HepG2 (cell line): Measurements from ENCODE around the gene WWP2. TPM values are rescaled to one million over a fixed set of nuclear protein-coding genes. Genes with fewer than 3 reads are reported as not detected.
"Not testable (repeated sequence)": the region's sequence is repeated elsewhere in the genome, so short reads cannot be mapped to it uniquely, and the experiment has no call there.

Source experiments
- EP300 ChIP-seq, 3 experiments: sonication (generic) in 1 of 3; formaldehyde crosslinking in 1 of 3; IDR thresholded peaks; 2 replicates each; pipeline versions ENCODE4 v1.5.1 to v1.6.1; 2011 to 2020; ENCODE audit warnings: low read depth in 2 of 3, low read length in 2 of 3, borderline replicate concordance in 1 of 3, improper control_type of control experiment in 1 of 3, mild to moderate bottlenecking in 1 of 3, missing genetic modification reagents in 1 of 3, moderate library complexity in 1 of 3
- FOXA3 ChIP-seq: IDR thresholded peaks from 2 replicates; pipeline ENCODE4 v1.6.1; 2016; ENCODE audit warnings: missing genetic modification reagents, missing compliant biosample characterization
- FOXJ3 ChIP-seq: sonication (generic); formaldehyde crosslinking; IDR thresholded peaks from 2 replicates; pipeline ENCODE4 v1.4.0; 2020; ENCODE audit warnings: missing genetic modification reagents, mild to moderate bottlenecking, borderline replicate concordance
- FOXK1 ChIP-seq: sonication (generic); formaldehyde crosslinking; IDR thresholded peaks from 2 replicates; pipeline ENCODE4 v1.4.0; 2020; ENCODE audit warnings: low read depth, missing genetic modification reagents, borderline replicate concordance
- GFI1 ChIP-seq: sonication (generic); formaldehyde crosslinking; IDR thresholded peaks from 2 replicates; pipeline ENCODE4 v1.5.0; 2020; ENCODE audit warnings: missing genetic modification reagents, mild to moderate bottlenecking, borderline replicate concordance
- HDAC1 ChIP-seq: sonication (generic); formaldehyde crosslinking; IDR thresholded peaks from 2 replicates; pipeline ENCODE4 v1.5.1; 2020; ENCODE audit warnings: mild to moderate bottlenecking, missing genetic modification reagents
- HDAC2 ChIP-seq: sonication (generic); formaldehyde crosslinking; IDR thresholded peaks from 2 replicates; pipeline ENCODE4 v1.4.0; 2020; ENCODE audit warnings: missing genetic modification reagents
- MED1 ChIP-seq: sonication (generic); formaldehyde crosslinking; IDR thresholded peaks from 2 replicates; pipeline ENCODE4 v1.4.0; 2020; ENCODE audit warnings: missing genetic modification reagents
- MIER3 ChIP-seq: IDR thresholded peaks from 2 replicates; pipeline ENCODE4 v1.6.1; 2016; ENCODE audit warnings: missing compliant biosample characterization, borderline replicate concordance
- MIXL1 ChIP-seq: IDR thresholded peaks from 2 replicates; pipeline ENCODE4 v1.6.1; 2016
- NR2C2 ChIP-seq: sonication (generic); formaldehyde crosslinking; IDR thresholded peaks from 2 replicates; pipeline ENCODE4 v1.4.0; 2020; ENCODE audit warnings: missing genetic modification reagents, mild to moderate bottlenecking, moderate library complexity, borderline replicate concordance
- NR2F1 ChIP-seq, 2 experiments: fragments of 450-650 bp in 1 of 2; formaldehyde crosslinking in 1 of 2; IDR thresholded peaks; 2 replicates each; pipeline versions ENCODE4 v1.5.0 to v1.6.1; 2016 to 2020; ENCODE audit warnings: mild to moderate bottlenecking in 1 of 2, missing compliant biosample characterization in 1 of 2, missing genetic modification reagents in 1 of 2, moderate library complexity in 1 of 2
- RCOR2 ChIP-seq: IDR thresholded peaks from 2 replicates; pipeline ENCODE4 v1.6.1; 2016; ENCODE audit warnings: missing biosample characterization, missing genetic modification reagents
- RXRA ChIP-seq: sonication (generic); formaldehyde crosslinking; IDR thresholded peaks from 2 replicates; pipeline ENCODE4 v1.5.1; 2020; ENCODE audit warnings: missing genetic modification reagents
- SAP130 ChIP-seq: IDR thresholded peaks from 2 replicates; pipeline ENCODE4 v1.6.1; 2016; ENCODE audit warnings: low read depth
- TBX2 ChIP-seq: sonication (generic); formaldehyde crosslinking; IDR thresholded peaks from 2 replicates; pipeline ENCODE4 v1.5.0; 2020; ENCODE audit warnings: missing genetic modification reagents, mild to moderate bottlenecking, borderline replicate concordance
- ZMYM2 ChIP-seq: sonication (generic); formaldehyde crosslinking; IDR thresholded peaks from 2 replicates; pipeline ENCODE4 v1.8.0; 2022; ENCODE audit warnings: mild to moderate bottlenecking, missing genetic modification reagents
- ZNF501 ChIP-seq: sonication (generic); formaldehyde crosslinking; IDR thresholded peaks from 2 replicates; pipeline ENCODE4 v1.5.1; 2020; ENCODE audit warnings: mild to moderate bottlenecking, moderate library complexity, missing genetic modification reagents
- ZNF772 ChIP-seq: sonication (generic); formaldehyde crosslinking; IDR thresholded peaks from 2 replicates; pipeline ENCODE4 v1.5.0; 2020; ENCODE audit warnings: mild to moderate bottlenecking, missing genetic modification reagents
- ZNF878 ChIP-seq: sonication (generic); formaldehyde crosslinking; IDR thresholded peaks from 2 replicates; pipeline ENCODE4 v1.8.1; 2023; ENCODE audit warnings: mild to moderate bottlenecking, missing genetic modification reagents, moderate library complexity
- polyA plus RNA-seq, 8 experiments: library from polyadenylated mRNA; depleted of rRNA in 3 of 8; stranded (reverse) in 7 of 8; unstranded in 1 of 8; fragments of >200 nt; fragmentation: Illumina TruSeq in 4 of 8; extraction: Trizol in 4 of 8; gene quantifications; 2 replicates each; pipeline versions ENCODE4 v1.2.1 to v1.2.3, GENCODE V29; 2011 to 2016; ENCODE audit warnings: low read depth in 4 of 8, missing spikeins in 1 of 8, mixed read lengths in 1 of 8; ENCODE audit not compliant: insufficient read depth in 1 of 8
- total RNA-seq, 5 experiments: library from RNA; depleted of rRNA; stranded (reverse); fragments of >200 nt; fragmentation: Illumina TruSeq; extraction: Trizol; gene quantifications; 2 replicates each; pipeline ENCODE4 v1.2.3, GENCODE V29; 2016; ENCODE audit warnings: low read depth in 1 of 5
- TF ChIP-seq, protein P1 (sequence below): sonication (generic); formaldehyde crosslinking; conservative IDR thresholded peaks from 2 replicates; pipeline ENCODE4 v1.4.0; 2020; ENCODE audit warnings: mild to moderate bottlenecking, missing genetic modification reagents, moderate library complexity
- TF ChIP-seq, protein P2 (sequence below): IDR thresholded peaks from 2 replicates; pipeline ENCODE4 v1.6.1; 2016; ENCODE audit warnings: mild to moderate bottlenecking
- TF ChIP-seq, protein P3 (sequence below): IDR thresholded peaks from 2 replicates; pipeline ENCODE4 v1.6.1; 2016; ENCODE audit warnings: missing compliant biosample characterization, missing genetic modification reagents, borderline replicate concordance

WWP2 gene
- total and polyA plus RNA-seq, 2 of the 13 experiments (the other 11 are each of a cell fraction or from before 2014, with no cell fraction given): 11.4 to 28.2 TPM

DNA sequence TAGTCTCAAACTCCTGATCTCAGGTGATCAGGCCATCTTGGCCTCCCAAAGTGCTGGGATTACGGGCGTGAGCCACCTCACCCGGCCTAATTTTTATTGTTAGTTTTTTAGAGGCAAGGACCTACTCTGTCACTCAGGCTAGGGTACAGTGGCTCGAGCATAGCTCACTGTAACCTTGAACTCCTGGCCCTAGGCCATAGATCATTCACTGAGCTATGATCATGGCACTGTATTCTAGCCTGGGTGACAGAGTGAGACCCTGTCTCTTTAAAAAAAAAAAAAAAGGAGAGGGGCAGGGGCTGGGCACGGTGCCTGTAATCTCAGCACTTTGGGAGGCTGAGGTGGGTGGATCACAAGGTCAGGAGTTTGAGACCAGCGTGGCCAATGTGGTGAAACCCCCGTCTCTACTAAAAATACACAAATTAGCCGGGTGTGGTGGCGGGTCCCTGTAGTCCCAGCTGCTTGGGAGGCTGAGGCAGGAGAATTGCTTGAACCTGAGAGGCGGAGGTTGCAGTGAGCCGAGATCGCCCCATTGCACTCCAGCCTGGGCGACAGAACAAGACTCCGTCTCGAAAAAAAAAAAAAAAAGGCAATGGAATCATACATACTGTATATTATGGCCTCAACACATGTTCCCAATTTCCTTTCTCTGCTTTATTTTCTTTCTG is 53.2 kb downstream of the WWP2 start (continued):
- TF ChIP-seq MED1: peak; percentile 74
- TF ChIP-seq NR2F1 (CRISPR knock-in tag; IDR thresholded peaks at IDR 0.05): peak; percentile 72 to 81; a peak in 3 of 4 replicates
- TF ChIP-seq ZNF501 (CRISPR knock-in tag): 0 out of 2 replicates have a peak, but pooled peaks have one; percentile 37
- peak; percentile 15; the same call in 1 of the 2 replicates for TF ChIP-seq FOXK1 (CRISPR knock-in tag)
- peak; percentile 44; the same call in 1 of the 2 replicates for TF ChIP-seq TBX2 (CRISPR knock-in tag)
- 0 out of 2 replicates have a peak, but pooled peaks have one; percentile 38 for TF ChIP-seq NR2C2 (CRISPR knock-in tag)
- TF ChIP-seq FOXJ3: 0 out of 2 replicates have a peak, but pooled peaks have one; percentile 15
- TF ChIP-seq ZNF772 (CRISPR knock-in tag): 0 out of 2 replicates have a peak, but pooled peaks have one; percentile 34
- 0 out of 2 replicates have a peak, but pooled peaks have one; percentile 17 for TF ChIP-seq HDAC1 (CRISPR knock-in tag)
- peak; percentile 76; the same call in 1 of the 2 replicates for TF ChIP-seq GFI1
- TF ChIP-seq MIXL1 (CRISPR knock-in tag): peak; percentile 79
- TF ChIP-seq RXRA: peak; percentile 29; the same call in 1 of the 2 replicates
- TF ChIP-seq, protein P1, sequence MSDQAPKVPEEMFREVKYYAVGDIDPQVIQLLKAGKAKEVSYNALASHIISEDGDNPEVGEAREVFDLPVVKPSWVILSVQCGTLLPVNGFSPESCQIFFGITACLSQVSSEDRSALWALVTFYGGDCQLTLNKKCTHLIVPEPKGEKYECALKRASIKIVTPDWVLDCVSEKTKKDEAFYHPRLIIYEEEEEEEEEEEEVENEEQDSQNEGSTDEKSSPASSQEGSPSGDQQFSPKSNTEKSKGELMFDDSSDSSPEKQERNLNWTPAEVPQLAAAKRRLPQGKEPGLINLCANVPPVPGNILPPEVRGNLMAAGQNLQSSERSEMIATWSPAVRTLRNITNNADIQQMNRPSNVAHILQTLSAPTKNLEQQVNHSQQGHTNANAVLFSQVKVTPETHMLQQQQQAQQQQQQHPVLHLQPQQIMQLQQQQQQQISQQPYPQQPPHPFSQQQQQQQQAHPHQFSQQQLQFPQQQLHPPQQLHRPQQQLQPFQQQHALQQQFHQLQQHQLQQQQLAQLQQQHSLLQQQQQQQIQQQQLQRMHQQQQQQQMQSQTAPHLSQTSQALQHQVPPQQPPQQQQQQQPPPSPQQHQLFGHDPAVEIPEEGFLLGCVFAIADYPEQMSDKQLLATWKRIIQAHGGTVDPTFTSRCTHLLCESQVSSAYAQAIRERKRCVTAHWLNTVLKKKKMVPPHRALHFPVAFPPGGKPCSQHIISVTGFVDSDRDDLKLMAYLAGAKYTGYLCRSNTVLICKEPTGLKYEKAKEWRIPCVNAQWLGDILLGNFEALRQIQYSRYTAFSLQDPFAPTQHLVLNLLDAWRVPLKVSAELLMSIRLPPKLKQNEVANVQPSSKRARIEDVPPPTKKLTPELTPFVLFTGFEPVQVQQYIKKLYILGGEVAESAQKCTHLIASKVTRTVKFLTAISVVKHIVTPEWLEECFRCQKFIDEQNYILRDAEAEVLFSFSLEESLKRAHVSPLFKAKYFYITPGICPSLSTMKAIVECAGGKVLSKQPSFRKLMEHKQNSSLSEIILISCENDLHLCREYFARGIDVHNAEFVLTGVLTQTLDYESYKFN: peak; percentile 72
- TF ChIP-seq, protein P2, sequence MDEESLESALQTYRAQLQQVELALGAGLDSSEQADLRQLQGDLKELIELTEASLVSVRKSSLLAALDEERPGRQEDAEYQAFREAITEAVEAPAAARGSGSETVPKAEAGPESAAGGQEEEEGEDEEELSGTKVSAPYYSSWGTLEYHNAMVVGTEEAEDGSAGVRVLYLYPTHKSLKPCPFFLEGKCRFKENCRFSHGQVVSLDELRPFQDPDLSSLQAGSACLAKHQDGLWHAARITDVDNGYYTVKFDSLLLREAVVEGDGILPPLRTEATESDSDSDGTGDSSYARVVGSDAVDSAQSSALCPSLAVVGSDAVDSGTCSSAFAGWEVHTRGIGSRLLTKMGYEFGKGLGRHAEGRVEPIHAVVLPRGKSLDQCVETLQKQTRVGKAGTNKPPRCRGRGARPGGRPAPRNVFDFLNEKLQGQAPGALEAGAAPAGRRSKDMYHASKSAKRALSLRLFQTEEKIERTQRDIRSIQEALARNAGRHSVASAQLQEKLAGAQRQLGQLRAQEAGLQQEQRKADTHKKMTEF: peak; percentile 34; the same call in 1 of the 2 replicates
- TF ChIP-seq ZMYM2 (CRISPR knock-in tag): peak; percentile 93
- peak; percentile 6; the same call in 1 of the 2 replicates for TF ChIP-seq SAP130 (CRISPR knock-in tag)
- TF ChIP-seq FOXA3 (CRISPR knock-in tag): peak; percentile 35; the same call in 1 of the 2 replicates
- TF ChIP-seq, protein P3, sequence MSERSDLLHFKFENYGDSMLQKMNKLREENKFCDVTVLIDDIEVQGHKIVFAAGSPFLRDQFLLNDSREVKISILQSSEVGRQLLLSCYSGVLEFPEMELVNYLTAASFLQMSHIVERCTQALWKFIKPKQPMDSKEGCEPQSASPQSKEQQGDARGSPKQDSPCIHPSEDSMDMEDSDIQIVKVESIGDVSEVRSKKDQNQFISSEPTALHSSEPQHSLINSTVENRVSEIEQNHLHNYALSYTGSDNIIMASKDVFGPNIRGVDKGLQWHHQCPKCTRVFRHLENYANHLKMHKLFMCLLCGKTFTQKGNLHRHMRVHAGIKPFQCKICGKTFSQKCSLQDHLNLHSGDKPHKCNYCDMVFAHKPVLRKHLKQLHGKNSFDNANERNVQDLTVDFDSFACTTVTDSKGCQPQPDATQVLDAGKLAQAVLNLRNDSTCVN: 0 out of 2 replicates have a peak, but pooled peaks have one; percentile 47
- peak in 1 of 2 experiments; percentile 34; a peak in 1 of 4 replicates for TF ChIP-seq EP300 (IDR thresholded peaks at IDR 0.05; ENCODE audit: low read depth in 2 of 2, low read length in 2 of 2)
- not testable (repeated sequence) for TF ChIP-seq EP300 (CRISPR knock-in tag; IDR thresholded peaks at IDR 0.05; ENCODE audit: borderline replicate concordance)
- TF ChIP-seq MIER3 (CRISPR knock-in tag): peak; percentile 53; the same call in 1 of the 2 replicates
- TF ChIP-seq RCOR2 (CRISPR knock-in tag): peak; percentile 67
- peak; percentile 59; the same call in 1 of the 2 replicates for TF ChIP-seq HDAC2 (CRISPR knock-in tag)
- TF ChIP-seq ZNF878 (CRISPR knock-in tag): peak; percentile 58; the same call in 1 of the 2 replicates
